Kidney epithelial cell (primary cell): ENCODE data around the gene TMEM144. TPM values are rescaled to one million over a fixed set of nuclear protein-coding genes. Genes with fewer than 3 reads are reported as not detected.

Experiments used
- DNase-seq: peaks from one replicate; pipeline ENCODE4 v3.0.0-alpha.2; 2010; ENCODE audit warnings: low read depth
- H3K27me3 ChIP-seq: 2 replicates; pipeline ENCODE4 v1.6.0; 2011; ENCODE audit warnings: low read length; ENCODE audit not compliant: control insufficient read depth, insufficient read depth
- H3K36me3 ChIP-seq: 2 replicates; pipeline ENCODE4 v1.5.1; 2011; ENCODE audit warnings: low read length; ENCODE audit not compliant: control insufficient read depth, insufficient read depth
- H3K4me3 ChIP-seq: 2 replicates; pipeline ENCODE4 v1.5.1; 2011; ENCODE audit warnings: low read depth, mild to moderate bottlenecking, control low read depth, low read length
- CTCF ChIP-seq: IDR thresholded peaks from 2 replicates; pipeline ENCODE4 v1.5.1; 2011; ENCODE audit warnings: mild to moderate bottlenecking, moderate library complexity, low read length, control low read depth, inconsistent platforms; ENCODE audit not compliant: insufficient read depth, poor library complexity, severe bottlenecking
- total RNA-seq: library from RNA; depleted of rRNA; stranded (reverse); fragments of >200 nt; gene quantifications from 2 replicates; pipeline ENCODE4 v1.2.3, GENCODE V29; 2015

Gene TMEM144
- total RNA-seq, 1 donor from 2014 or later = 12.2 TPM

- peak; percentile 9 for DNase-seq
- H3K27me3 ChIP-seq = no peaks in the 10 kb centered on the region
- no peak overlapping the region for H3K4me3 ChIP-seq
- TF ChIP-seq CTCF = peak; percentile 70
- H3K36me3 ChIP-seq = no peaks in the 10 kb centered on the region
Measured at GRCh38 chr4:158253350-158253980, 43.2 kb downstream of the TMEM144 start.

DNA sequence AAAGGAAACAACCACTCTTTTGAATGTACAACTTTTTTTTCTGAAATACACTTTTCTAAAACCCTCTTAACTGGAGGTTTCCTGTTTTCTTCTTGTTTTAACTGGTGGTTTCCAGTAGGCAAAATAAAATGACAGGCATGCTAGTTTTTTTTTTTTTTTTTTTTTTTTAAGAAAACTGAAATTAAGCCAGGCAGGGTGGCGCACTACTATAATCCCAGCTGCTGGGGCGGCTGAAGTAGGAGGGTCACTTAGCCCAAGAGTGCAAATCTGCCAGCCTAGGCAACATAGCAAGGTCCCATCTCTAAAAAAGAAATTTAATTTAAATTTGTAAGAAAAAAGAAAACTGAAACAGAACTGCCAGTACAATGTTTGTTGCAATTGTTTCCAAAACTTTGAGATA is 44.0 kb downstream of the TMEM144 start:
- no peak for TF ChIP-seq CTCF
- H3K27me3 ChIP-seq = no peaks in the 10 kb centered on the region
- no peak for DNase-seq
- H3K4me3 ChIP-seq = no peak overlapping the region
- H3K36me3 ChIP-seq = no peaks in the 10 kb centered on the region

GRCh38 chr4:158255727-158256324 is 45.5 kb downstream of the TMEM144 start:
- no peak for DNase-seq
- Histone ChIP-seq H3K27me3 (no peaks in the 10 kb centered on the region), H3K4me3 (no peak overlapping the region), H3K36me3 (no peaks in the 10 kb centered on the region)
- TF ChIP-seq CTCF = peak; percentile 76

DNA sequence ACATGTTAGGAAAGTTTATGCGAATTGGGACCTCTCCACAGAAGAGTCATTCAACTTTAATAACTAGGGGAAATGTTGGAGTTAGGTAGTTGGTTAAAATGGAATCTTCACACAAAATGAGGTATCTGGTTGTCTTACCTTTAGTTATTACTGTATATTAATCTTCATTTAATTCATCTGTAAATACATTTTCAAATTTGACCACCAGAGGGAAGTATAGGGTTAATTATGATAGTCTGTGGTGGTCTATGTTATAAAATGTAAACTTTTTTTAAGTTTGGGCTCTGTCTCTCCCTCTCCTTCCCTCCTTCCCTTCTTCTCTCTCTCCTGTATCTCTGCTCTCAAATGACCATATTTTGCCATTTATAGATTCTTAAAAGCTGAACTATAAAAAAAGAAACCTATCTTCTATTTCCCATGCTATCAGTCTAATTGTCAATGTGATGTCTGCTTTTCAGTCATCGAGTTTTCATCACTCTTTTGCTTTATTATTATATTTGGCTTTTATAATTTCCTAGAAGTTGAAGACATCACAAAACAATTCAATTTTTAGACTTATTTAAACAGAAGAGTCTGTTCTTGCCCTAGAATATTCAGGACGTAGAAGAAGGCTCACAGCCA is 49.8 kb downstream of the TMEM144 start:
- Histone ChIP-seq H3K36me3 (no peaks in the 10 kb centered on the region), H3K27me3 (no peaks in the 10 kb centered on the region), H3K4me3 (no peak overlapping the region)
- DNase-seq = no peak
- TF ChIP-seq CTCF = peak; percentile 21

GRCh38 chr4:158261480-158261879 is 51.2 kb downstream of the TMEM144 start:
- Histone ChIP-seq H3K4me3 (no peak overlapping the region), H3K36me3 (no peaks in the 10 kb centered on the region), H3K27me3 (no peaks in the 10 kb centered on the region)
- no peak for TF ChIP-seq CTCF
- DNase-seq = no peak
